GM21528 (cell line): Measurements from ENCODE around the gene ECE2.

Source experiments
- ATAC-seq: cut with Tn5 transposase; IDR thresholded peaks from one replicate; pipeline ENCODE4 v1.9.1; 2021; ENCODE audit warnings: mild to moderate bottlenecking, moderate library complexity; ENCODE audit not compliant: unreplicated experiment, low FRiP score

Gene ECE2

DNA sequence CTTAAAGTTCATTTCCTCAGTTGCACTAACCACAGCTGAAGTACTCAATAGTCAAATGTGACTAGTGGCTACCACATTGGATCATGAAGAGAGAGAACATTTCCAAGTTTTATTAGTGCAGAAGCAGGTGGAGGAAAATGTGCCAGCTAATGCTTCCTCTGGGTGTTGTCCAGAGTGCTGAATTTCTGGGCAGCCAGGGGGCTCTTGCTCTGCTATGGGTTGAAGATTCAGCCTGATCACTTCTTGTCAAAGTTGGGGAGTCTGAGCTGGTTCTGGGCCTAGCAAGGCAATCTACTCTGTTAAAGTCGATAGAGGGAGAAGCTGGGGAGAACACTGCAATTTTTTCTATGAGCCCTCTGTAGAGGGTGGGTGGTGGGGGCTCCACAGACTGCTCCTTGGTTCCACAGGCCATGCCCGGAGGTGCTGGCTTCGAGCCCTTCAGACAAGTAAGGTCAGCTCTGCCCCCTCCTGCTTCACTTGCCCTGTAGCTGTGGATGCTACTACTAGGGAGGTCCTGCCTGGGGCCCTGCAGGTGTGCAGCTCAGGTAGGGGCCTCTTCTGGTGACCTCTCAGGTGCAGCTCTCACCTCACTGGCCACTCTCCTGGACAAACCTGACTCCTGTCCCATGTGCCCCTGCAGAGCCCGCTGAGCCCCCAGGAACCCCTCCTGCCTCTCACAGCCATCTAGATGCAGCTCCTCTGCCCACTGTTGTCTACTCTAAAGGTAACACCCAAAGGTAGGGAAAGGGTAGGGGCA lies 35.3 kb upstream of the ECE2 start:
- no peak for ATAC-seq

- ATAC-seq, result no peak
Measured at GRCh38 chr3:184241141-184241446, 34.7 kb upstream of the ECE2 start.

DNA sequence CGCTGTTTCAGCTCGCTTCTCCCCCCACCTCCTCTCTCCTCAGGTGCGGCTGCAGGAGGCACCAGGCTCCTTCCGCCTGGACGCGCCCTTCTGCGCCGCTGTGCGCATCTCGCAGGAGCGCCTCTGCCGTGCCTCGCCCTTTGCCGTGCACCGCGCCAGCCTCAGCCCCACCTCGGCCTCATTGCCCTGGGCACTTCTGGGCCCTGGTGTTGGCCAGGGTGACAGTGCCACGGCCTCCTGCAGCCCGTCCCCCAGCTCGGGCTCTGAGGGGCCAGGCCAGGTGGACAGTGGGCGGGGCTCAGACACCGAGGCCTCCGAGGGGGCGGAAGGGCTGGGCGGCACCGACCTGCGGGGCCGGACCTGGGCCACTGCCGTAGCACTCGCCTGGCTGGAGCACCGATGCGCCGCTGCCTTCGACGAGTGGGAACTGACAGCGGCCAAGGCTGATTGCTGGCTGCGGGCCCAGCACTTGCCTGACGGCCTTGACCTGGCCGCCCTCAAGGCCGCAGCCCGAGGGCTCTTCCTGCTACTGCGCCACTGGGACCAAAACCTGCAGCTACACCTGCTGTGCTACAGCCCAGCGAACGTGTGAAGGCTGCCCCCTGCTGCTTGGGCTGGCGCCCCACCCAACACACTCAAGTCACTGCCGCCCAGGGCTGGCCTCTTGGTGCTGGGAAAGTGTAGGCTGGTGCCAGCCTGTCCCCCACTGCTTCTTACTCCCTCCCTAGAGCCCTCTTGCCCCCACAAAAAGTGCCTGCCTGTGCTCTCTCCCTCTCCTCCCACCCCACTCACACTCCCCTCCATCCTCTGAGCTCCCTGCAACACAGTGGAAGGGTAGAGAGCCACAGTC lies 34.1 kb upstream of the ECE2 start:
- no peak for ATAC-seq

DNA sequence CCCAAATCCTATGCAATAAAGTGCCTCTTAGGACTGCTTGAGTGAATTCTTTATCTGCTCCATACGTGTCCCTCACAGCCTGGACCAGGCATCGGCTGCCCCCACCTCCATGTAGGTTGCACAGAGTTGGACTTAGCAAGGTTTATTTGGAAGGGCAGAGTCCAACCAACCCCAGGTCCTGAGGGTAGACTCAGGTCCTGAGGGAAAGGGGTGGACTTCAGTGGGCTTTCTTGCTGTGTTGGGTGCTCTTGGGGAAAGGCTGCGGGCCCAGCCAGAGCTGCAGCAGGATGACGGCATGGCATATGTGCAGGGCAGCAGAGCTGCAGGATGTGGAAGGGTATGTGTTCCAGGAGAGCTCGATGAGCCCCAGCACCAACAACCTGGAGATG lies 33.5 kb upstream of the ECE2 start:
- no peak for ATAC-seq

- peak; percentile 61 for ATAC-seq
Measured at GRCh38 chr3:184248454-184249411, 27.1 kb upstream of the ECE2 start, which contains the start of gene ALG3. Gene ALG3, minus strand, starts transcription at chr3:184248962. Its CDS starts 22 bp downstream, at chr3:184248940.

GRCh38 chr3:184249412-184250166 lies 26.2 kb upstream of the ECE2 start, which contains the start of gene EEF1AKMT4:
Gene EEF1AKMT4, plus strand, starts transcription at chr3:184249672. Its CDS starts 23 bp downstream, at chr3:184249695.
- ATAC-seq, result peak; percentile 79

DNA sequence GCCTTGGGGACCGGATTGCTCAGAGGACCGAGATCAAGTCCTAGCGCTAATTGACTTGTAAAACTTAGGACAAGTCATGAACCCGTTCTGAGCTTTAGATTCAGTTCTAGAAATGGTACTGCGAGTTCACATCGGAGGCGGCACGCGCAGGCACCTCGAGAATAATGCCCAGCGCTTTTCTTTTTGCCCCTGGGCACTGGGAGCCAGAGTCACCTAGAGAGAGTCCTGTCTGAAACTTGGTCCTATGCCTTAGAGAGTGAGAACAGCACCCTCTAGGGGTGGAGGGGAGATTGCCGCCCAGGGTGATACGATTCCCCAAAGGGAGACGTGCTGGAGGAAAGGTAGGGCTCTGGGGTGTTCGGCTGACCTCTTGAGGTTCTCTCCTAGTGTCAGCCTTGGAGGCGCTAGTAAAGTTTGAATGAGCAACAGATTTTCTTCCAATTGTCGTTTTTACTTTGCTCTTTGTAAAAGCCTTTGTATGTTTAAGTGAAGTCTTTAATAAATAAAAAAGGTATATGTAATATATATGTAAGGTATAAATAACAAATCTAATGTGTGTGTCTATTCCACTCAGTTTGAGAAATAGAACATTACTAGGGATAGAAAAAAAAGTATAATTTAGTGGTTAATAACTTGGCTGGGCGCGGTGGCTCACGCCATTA lies 25.5 kb upstream of the ECE2 start:
- ATAC-seq, result peak; percentile 68

GRCh38 chr3:184255291-184256039 lies 20.4 kb upstream of the ECE2 start:
- ATAC-seq, result no peak

GRCh38 chr3:184257083-184257915 lies 18.5 kb upstream of the ECE2 start:
- ATAC-seq, result no peak

DNA sequence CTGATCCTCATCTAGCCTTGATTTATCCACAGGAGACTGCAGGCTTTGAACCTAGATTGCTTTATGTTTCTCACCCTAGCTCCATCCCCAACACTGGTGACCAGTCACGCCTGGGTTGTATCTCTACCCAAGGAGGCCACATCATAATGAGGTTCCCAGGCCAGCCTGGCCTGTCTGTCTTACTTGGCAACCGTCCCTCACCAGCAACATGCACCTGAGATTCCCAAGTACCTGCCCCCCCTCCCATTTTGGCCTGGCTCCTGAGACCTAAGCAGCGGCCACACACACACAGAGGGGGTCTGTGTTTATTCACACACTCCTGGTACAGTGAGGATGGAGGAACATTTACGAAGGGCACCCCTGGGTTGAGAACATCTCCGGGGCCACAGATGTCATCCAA lies 16.9 kb upstream of the ECE2 start:
- ATAC-seq, result no peak

DNA sequence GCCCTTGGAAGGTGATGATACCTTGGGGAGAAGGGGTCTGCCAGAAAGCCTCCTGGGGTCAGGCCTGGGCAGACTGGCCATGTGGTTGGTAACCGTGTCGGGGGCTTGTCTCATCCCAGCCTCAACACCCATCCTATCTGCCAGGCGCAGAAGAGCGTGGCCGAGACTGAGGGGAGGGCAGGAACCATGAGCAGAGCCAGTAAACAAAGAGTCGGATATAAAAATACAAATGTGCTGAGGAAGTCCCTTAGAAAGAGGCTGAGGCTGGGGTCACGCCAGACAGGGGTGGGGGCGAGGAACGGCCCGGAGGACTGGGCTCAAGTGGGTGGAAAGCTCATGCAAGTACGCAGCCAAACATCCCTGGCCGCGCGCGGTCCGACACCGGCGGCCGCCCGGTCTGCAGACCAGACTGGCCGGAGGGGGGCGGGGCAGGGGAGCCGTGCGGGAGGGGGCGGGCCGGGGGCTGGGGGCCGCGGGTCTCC lies 16.4 kb upstream of the ECE2 start:
- no peak for ATAC-seq

- no peak for ATAC-seq
Measured at GRCh38 chr3:184259878-184260723, 15.7 kb upstream of the ECE2 start.

DNA sequence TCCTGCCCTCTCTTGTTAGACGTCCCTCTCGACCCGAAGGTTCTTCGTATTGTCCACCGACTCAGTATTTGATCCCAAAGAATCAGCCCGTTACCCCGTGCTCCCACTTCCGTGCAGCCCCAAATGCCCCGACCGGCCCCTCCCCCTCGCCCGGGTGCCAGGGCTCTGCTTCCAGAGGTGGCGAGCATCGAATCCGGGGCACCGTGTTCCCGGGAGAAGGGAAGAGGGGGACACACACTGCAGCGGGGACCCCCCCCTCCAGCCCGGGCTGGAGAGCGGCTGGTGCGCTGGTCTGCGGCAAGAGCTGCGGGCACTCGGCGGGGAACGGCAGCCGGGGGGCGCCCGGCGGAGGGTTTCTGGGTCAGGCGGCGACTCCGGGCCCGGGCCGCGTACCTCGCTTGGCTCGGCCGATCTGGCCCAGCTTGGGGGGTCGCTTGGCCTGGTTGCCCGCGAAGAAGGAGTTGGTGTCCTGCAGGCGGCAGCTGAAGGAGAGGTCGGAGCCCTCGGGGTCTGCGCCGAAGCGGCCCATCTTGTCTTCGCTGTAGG lies 15.0 kb upstream of the ECE2 start:
- ATAC-seq, result no peak

- no peak for ATAC-seq
Measured at GRCh38 chr3:184261270-184261853, 14.5 kb upstream of the ECE2 start, which contains the start of gene CAMK2N2. Gene CAMK2N2, minus strand, starts transcription at chr3:184261553. Its CDS starts 268 bp downstream, at chr3:184261285.

- ATAC-seq, result no peak
Measured at GRCh38 chr3:184261854-184262763, 13.7 kb upstream of the ECE2 start.
